GM23248 (cell line): ENCODE measurements around the gene THBS2.

Source experiments
- EZH2 ChIP-seq: fragments of 200-600 bp; sonication (generic); IDR thresholded peaks from 2 replicates; pipeline ENCODE4 v1.6.1; 2018; ENCODE audit warnings: antibody characterized with exemption, mild to moderate bottlenecking; ENCODE audit not compliant: insufficient read depth, poor library complexity, severe bottlenecking
- EZH2phosphoT487 ChIP-seq: fragments of 200-600 bp; sonication (generic); IDR thresholded peaks from 2 replicates; pipeline ENCODE4 v1.6.1; 2018; ENCODE audit warnings: antibody characterized with exemption, moderate library complexity, mild to moderate bottlenecking, low read depth; ENCODE audit not compliant: insufficient read depth

GRCh38 chr6:169238766-169239165 lies 14.9 kb downstream of the THBS2 start:
- TF ChIP-seq EZH2phosphoT487 (no peak), EZH2 (no peak)
